Small intestine (tissue), 7 donors: ENCODE results near the gene GOLGA2. TPM values are rescaled to one million over a fixed set of nuclear protein-coding genes. Genes with fewer than 3 reads are reported as not detected.
"Not testable (repeated sequence)": the region's sequence is repeated elsewhere in the genome, so short reads cannot be mapped to it uniquely, and the experiment has no call there.

Source experiments
- DNase-seq, 2 donors: peaks; one replicate each; pipeline versions ENCODE4 v3.0.0 to v3.0.0-alpha.2; 2013
- FAIRE-seq: peaks from 2 replicates; lab custom pipeline; 2012; peaks lifted over from hg19 to GRCh38; lab: Jason Lieb, UNC
- H3K27ac ChIP-seq, 3 donors: one replicate each; pipeline ENCODE4 v1.5.1; 2013; ENCODE audit warnings: low read length in 2 of 3, mild to moderate bottlenecking in 2 of 3, control low read depth in 1 of 3, inconsistent platforms in 1 of 3, low read depth in 1 of 3, moderate library complexity in 1 of 3
- H3K27me3 ChIP-seq, 3 donors: one replicate each; pipeline ENCODE4 v1.6.1; 2013; ENCODE audit warnings: low read length in 3 of 3, inconsistent platforms in 1 of 3; ENCODE audit not compliant: control insufficient read depth in 3 of 3, insufficient read depth in 3 of 3
- H3K36me3 ChIP-seq, 3 donors: one replicate each; pipeline ENCODE4 v1.6.1; 2013; ENCODE audit warnings: low read length in 3 of 3, inconsistent platforms in 1 of 3, low read depth in 1 of 3, mild to moderate bottlenecking in 1 of 3, moderate library complexity in 1 of 3; ENCODE audit not compliant: control insufficient read depth in 3 of 3, insufficient read depth in 2 of 3
- H3K4me1 ChIP-seq, 3 donors: one replicate each; pipeline ENCODE4 v1.6.1; 2013; ENCODE audit warnings: low read length in 2 of 3, inconsistent platforms in 1 of 3, low read depth in 1 of 3, mild to moderate bottlenecking in 1 of 3, moderate library complexity in 1 of 3; ENCODE audit not compliant: control insufficient read depth in 3 of 3, insufficient read depth in 2 of 3
- H3K4me3 ChIP-seq, 3 donors: one replicate each; pipeline ENCODE4 v1.5.1; 2013; ENCODE audit warnings: low read length in 3 of 3, control low read depth in 1 of 3, inconsistent platforms in 1 of 3, low read depth in 1 of 3, mild to moderate bottlenecking in 1 of 3, moderate library complexity in 1 of 3
- H3K9me3 ChIP-seq, 2 donors: one replicate each; pipeline ENCODE4 v1.6.1; 2013; ENCODE audit warnings: low read depth in 1 of 2, low read length in 1 of 2; ENCODE audit not compliant: control insufficient read depth in 2 of 2, insufficient read depth in 1 of 2
- WGBS, 3 donors: extraction: QIAGEN DNeasy Blood & Tissue Kit; methylation state at CpG; one replicate each; pipeline ENCODE4 v1.1.7; 2013; 5-methylcytosine and 5-hydroxymethylcytosine counted together
- polyA plus RNA-seq, 4 donors: library from polyadenylated mRNA; stranded (reverse) in 3 of 4; unstranded in 1 of 4; fragments of 200-250 nt in 3 of 4; fragments of 120-200 nt in 1 of 4; gene quantifications; one replicate each; pipeline versions ENCODE4 v1.2.1 to v1.2.3, GENCODE V29; 2013
- donor health status: healthy with polysubstance abuse.
- donor health status: control.
- donor health status: control.
- donor health status: Bipolar disorder and iron deficiency.
- donor health status: healthy.

Gene GOLGA2
- polyA plus RNA-seq, 4 donors, result 34.9 to 69.1 (median 48.7) TPM

DNA sequence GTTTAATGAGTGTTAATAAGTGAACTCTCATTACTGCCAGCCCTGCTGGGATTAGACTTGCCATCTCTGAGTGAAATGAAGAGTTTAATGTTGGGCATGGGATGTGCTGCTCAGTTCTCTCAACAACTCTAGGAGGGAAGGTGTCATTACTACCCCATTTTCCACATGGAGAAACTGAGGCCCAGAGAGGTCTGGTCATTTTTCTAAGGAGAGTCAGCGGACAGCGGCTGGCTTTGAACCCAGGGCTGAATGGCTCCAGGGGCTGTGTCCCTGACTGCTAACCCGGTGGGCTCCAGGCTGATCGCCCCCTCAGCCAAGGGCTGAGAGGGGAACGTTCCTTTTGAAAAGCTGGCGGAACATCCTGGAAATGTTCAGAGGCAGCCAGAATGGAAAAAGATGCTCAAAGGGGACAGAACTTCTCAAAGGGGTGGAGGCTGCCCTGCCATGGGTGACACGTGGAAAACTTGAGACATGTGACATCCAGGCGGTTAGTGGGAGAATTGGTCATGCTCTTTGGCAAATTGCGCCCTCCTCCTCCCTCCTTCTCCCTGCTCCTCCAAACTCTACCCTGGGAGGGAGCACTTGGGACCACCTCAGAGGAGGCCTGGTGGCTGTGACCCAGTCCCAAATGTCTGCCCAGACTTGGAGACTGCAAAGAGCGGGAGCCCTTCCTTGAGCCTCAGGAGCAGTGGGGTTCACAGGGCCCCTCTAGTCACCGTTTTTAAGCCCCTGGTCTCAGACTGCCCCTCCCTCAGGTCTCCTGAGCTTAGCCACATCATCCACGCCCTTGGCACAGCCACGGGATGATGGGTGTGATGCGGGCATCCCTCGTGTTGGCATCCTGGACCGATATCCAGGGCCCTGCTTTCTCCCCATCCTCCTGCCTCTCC, 43.9 kb downstream of the GOLGA2 start:
- no peak for FAIRE-seq
- Histone ChIP-seq H3K27ac (no peak overlapping the region), H3K9me3 (no peaks in the 10 kb centered on the region), H3K36me3 (peaks cover 0 to 11% (median 0%) of the 10 kb centered on the region in 3 donors), H3K27me3 (no peaks in the 10 kb centered on the region), H3K4me1 (no peaks in the 10 kb centered on the region), H3K4me3 (no peak overlapping the region)
- 66 to 68% (median 67%) methylated on average over 16 of the region's 16 CpGs for WGBS, 3 donors
- DNase-seq, result no peak

DNA sequence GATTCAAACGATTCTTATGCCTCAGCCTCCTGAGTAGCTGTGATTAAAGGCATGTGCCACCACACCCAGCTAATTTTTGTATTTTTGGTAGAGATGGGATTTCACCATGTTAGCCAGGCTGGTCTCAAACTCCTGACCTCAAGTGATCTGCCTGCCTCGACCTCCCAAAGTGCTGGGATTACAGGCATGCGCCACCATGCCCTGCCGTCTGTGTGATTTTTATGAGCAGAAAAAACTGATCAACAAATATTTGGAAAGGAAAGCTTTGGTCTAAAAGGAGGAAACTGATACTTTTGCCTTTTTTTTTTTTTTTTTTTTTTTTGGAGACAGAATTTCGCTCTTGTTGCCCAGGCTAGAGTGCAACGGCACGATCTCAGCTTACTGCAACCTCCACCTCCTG, 44.9 kb downstream of the GOLGA2 start:
- not testable (repeated sequence) for H3K27ac ChIP-seq, H3K4me3 ChIP-seq, FAIRE-seq, H3K4me1 ChIP-seq, H3K9me3 ChIP-seq, DNase-seq, H3K27me3 ChIP-seq
- 61 to 86% (median 78%) methylated on average over 6 to 7 of the region's 7 CpGs for WGBS, 3 donors
- H3K36me3 ChIP-seq, result peaks cover 0 to 12% (median 0%) of the 10 kb centered on the region in 3 donors

DNA sequence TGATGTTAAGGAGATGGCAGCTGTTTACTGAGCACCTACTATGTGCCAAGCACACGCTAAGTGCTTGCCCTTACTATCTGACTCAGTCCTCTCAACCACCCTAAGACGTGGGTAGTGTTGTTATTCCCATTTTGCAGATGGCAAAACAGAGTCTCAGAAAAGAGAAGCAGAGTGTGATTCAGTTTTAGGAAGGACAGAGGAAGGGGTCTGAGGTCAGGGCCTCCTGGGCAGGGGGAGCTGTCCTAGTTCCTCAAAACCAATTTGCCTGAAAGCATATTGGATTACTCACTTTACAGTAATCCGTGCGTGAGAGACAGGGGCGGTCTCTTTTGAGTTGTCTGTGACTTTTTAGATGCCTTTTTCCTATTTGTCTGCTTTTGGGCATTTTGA, 49.4 kb downstream of the GOLGA2 start:
- peaks cover 0 to 43% (median 0%) of the 10 kb centered on the region in 3 donors for H3K36me3 ChIP-seq
- 73 to 83% (median 78%) methylated on average over 5 of the region's 5 CpGs for WGBS, 3 donors
- DNase-seq, result no peak
- FAIRE-seq, result no peak
- H3K9me3 ChIP-seq, result no peaks in the 10 kb centered on the region
- H3K4me1 ChIP-seq, result no peaks in the 10 kb centered on the region
- H3K27me3 ChIP-seq, result no peaks in the 10 kb centered on the region
- H3K27ac ChIP-seq, result no peak overlapping the region
- no peak overlapping the region for H3K4me3 ChIP-seq

- H3K27me3 ChIP-seq, result no peaks in the 10 kb centered on the region
- no peaks in the 10 kb centered on the region for H3K4me1 ChIP-seq
- peaks cover 0 to 46% (median 0%) of the 10 kb centered on the region in 3 donors for H3K36me3 ChIP-seq
- no peak for FAIRE-seq
- 55 to 82% (median 62%) methylated on average over 19 of the region's 19 CpGs for WGBS, 3 donors
- no peak overlapping the region for H3K4me3 ChIP-seq
- no peak for DNase-seq
- H3K9me3 ChIP-seq, result no peaks in the 10 kb centered on the region
- no peak overlapping the region for H3K27ac ChIP-seq
Measured at GRCh38 chr9:128225770-128226411, 49.9 kb downstream of the GOLGA2 start.

DNA sequence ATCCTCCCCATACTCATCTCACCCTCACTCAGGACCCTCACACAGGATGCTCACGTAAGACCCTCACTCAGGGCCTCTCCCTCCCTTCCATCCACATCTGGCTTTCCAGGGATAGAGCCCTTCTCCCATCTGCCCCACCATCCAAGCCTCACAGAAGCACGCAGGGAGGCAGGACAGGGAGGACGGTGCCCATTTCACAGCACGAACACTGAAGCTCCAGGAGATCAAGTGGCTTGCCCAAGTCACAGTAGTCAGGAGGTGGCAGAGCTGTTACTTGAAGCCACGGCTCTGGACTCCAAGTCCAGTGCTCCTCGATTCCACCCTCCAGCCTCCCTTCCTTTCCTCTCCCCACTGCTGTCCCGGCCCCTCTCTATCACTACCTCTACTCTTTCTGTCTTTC, 50.9 kb downstream of the GOLGA2 start:
- Histone ChIP-seq H3K4me3 (no peak overlapping the region), H3K27me3 (no peaks in the 10 kb centered on the region), H3K9me3 (no peaks in the 10 kb centered on the region), H3K4me1 (no peaks in the 10 kb centered on the region), H3K36me3 (peaks cover 0 to 54% (median 2%) of the 10 kb centered on the region in 3 donors), H3K27ac (no peak overlapping the region)
- FAIRE-seq (no peak), DNase-seq (no peak)
- WGBS, 3 donors, result 90 to 93% (median 90%) methylated on average over 7 of the region's 7 CpGs

DNA sequence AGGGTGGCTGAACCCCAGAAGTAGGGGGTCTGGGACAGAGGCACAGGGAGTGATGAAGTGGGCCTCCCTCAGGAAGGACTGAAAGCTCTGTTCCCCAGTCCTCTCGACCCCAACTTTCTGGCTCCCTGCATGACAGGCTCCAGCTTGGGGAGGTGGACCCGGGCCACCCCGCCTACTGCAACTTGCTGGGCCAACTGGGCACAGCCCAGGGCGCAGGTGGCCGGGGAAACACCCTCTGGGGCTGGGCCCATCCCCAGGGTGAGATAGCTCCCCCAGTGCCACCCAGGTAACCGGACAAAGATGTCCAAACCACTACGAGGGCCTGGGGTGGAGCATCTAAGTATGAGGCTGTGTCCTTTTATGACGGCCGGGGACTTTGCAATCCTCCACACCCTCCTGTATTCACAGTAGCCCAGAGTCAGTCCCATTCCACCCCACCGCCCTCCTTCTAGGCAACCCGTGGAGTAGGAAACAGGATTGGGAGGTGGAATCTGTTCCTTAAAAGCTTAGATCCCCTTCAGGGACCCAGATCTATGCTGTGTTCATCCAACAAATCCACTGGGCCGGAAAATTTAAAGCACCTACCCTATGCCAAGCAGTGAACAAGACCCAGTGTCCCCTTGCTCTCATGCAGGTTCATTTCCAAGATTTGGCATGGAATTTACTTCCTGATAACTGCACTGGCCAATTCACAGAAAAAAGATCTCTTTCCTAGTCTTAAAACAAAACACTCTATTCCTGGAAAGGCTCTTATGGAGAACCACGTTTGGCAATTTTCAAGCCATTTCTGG, 52.7 kb downstream of the GOLGA2 start:
- Histone ChIP-seq H3K4me1 (peaks cover 0 to 7% (median 0%) of the 10 kb centered on the region in 3 donors), H3K27ac (no peak overlapping the region), H3K9me3 (no peaks in the 10 kb centered on the region), H3K4me3 (no peak overlapping the region), H3K36me3 (peaks cover 0 to 63% (median 2%) of the 10 kb centered on the region in 3 donors), H3K27me3 (no peaks in the 10 kb centered on the region)
- FAIRE-seq, result no peak
- WGBS, 3 donors, result 71 to 86% (median 83%) methylated on average over 13 of the region's 13 CpGs
- no peak for DNase-seq

- 88 to 91% (median 89%) methylated on average over 10 of the region's 10 CpGs for WGBS, 3 donors
- FAIRE-seq (no peak), DNase-seq (no peak)
- no peaks in the 10 kb centered on the region for H3K9me3 ChIP-seq
- peaks cover 0 to 66% (median 2%) of the 10 kb centered on the region in 3 donors for H3K36me3 ChIP-seq
- H3K27ac ChIP-seq, result no peak overlapping the region
- peaks cover 0 to 10% (median 0%) of the 10 kb centered on the region in 3 donors for H3K4me1 ChIP-seq
- H3K27me3 ChIP-seq, result no peaks in the 10 kb centered on the region
- no peak overlapping the region for H3K4me3 ChIP-seq
Measured at GRCh38 chr9:128222026-128222425, 53.8 kb downstream of the GOLGA2 start.

- FAIRE-seq (no peak), DNase-seq (no peak)
- Histone ChIP-seq H3K27me3 (no peaks in the 10 kb centered on the region), H3K36me3 (peaks cover 0 to 54% (median 2%) of the 10 kb centered on the region in 3 donors), H3K4me3 (no peak overlapping the region), H3K27ac (no peak overlapping the region), H3K9me3 (no peaks in the 10 kb centered on the region), H3K4me1 (peaks cover 0 to 18% (median 0%) of the 10 kb centered on the region in 3 donors)
- 90 to 92% (median 92%) methylated on average over 7 to 9 of the region's 9 CpGs for WGBS, 3 donors
Measured at GRCh38 chr9:128219831-128220230, 56.0 kb downstream of the GOLGA2 start.
